IPS DF 4.7 (cell line): ENCODE data around the gene PBX3.

ENCODE experiments used
- DNase-seq: peaks from one replicate; pipeline ENCODE4 v3.0.0-alpha.2; 2013; ENCODE audit warnings: low spot score; ENCODE audit errors: extremely low read depth

Gene PBX3

GRCh38 chr9:125971050-125971449 lies 223.9 kb downstream of the PBX3 start:
- DNase-seq = no peak

GRCh38 chr9:125972012-125972729 lies 225.0 kb downstream of the PBX3 start:
- DNase-seq = no peak

DNA sequence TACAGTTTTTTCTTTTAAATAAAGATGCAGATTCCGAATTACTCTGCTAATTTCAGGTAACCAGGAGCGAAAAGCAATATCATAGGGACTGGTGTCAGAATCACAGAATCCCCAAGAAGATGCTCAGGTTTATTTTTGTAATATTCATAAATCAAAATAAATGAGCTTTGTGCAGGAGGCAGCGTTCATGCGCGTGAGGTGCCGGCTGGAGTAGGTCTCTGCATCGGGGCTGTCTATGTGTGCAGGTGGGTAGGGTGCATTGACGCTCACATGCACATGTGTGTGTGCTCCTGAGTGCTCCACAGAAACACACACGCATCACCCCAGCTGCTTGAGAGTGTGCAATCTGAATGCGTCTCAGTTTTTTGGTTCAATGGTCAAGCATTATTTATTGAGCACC lies 226.4 kb downstream of the PBX3 start:
- no peak for DNase-seq

- DNase-seq = no peak
These were observed 227.5 kb downstream of the PBX3 start for GRCh38 chr9:125974705-125975104.

DNA sequence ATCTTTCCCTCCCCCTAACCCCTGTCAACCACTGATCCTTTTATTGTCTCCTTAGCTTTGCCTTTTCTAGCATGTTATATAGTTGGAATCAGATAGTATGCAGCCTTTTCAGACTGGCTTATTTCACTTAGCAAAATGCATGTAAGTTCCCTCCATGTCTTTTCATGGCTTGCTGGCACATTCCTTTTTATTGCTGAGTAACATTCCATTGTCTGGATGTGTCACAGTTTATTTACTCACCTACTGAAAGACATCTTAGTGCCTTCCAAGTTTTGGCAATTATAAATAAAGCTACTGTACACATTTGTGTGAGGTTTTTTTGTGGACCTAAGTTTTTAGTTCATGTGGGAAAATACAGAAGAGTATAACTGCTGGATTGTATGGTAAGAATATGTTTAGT lies 230.1 kb downstream of the PBX3 start:
- DNase-seq = no peak

DNA sequence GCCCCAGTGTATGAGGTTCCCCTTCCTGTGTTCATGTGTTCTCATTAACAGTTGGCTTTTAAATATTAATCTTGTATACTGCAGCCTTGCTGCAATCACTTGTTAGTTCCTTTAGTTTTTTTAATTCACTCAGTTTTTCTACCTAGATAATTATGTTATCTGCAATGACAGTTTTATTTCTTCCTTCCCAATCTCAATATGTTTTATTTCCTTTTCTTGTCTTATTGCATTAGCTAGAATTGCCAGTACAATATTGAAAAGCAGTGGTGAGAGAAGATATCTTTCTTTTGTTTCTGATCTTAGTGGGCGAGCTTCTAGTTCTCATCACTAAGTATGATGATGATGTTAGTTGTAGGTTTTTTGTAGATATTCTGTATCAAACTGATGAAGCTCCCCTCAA lies 232.2 kb downstream of the PBX3 start:
- DNase-seq = no peak

DNA sequence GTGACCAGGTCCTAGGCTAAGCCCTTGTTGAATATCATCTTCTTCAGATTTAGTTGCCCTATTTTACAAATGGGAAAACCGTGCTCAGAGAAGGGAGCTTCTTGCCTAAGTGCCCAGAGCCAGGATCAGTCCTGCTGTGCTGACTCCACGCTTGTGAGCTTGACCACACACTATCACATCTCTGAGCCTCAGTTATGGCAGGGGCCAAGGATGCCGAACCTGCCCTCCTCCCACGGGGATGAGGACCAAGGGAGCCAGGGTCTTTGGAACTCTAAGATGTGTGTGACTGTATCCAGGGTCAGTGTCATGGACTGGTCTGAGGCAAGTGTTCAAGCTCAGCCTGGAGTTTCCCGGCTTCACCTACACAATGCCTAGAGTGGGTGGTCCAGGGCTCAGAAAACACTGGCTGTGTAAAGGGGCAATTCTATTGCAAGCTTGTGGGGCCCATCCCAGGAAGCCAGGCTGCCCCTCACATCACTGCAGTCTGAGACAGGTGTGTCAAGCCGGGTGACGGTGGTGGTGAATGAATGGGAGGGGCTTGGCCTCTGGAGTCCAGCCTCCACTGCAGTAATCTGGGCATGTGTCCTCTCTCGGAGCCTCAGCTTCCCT lies 235.7 kb downstream of the PBX3 start:
- no peak for DNase-seq

- DNase-seq = no peak
These were observed 236.5 kb downstream of the PBX3 start for GRCh38 chr9:125983681-125984080.

- DNase-seq = no peak
These were observed 237.3 kb downstream of the PBX3 start for GRCh38 chr9:125984461-125984860.

GRCh38 chr9:125985142-125985997 lies 238.2 kb downstream of the PBX3 start:
- no peak for DNase-seq

DNA sequence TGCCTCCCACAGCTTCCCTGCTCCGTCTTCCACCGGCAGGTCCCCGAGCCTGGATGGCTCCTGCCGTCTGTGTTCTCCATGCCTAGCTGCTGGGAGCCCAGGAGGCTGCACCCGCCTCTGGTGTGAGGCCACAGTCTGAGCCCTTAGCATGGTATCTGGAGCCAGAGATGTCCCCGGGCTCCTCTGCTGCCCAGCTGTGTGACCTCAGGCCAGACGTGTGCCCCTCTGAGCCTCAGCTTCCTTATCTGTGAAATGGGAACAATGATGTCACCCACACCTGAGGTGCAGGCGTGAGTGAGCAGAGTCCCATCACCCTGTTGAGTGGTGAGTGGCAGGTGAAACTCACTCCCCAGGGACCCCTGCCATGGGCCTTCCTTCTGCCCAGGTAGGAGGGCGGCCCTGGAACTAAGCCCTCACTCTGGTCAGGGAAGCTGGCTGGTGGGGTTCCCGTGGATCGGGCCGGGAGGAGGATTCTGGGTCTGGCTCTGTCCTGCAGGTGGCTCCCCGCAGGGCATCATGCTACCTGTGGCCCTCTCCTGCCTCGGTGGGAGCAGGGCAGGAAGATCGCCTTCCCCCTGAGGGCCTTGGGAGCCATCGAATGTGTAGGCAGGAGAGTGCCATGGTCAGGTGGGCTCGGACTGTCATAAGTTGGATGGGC lies 239.0 kb downstream of the PBX3 start:
- DNase-seq = no peak

DNA sequence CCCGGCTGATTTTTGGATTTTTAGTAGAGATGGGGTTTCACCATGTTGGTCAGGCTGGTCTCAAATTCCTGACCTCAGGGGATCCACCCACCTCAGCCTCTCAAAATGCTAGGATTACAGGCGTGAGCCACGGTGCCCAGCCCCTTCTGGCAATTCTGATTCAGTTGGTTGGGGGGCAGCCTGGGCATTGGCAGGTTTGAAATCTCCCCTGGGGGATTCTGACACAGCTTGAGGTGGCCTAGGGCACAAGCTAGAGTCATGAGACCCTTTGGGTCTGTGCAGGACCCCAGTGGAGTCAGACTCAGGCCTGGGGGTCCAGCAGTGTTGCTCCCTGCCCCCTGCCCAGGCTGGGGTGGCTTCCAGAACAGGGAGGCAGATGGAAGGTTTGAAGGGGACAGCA lies 239.8 kb downstream of the PBX3 start:
- DNase-seq = no peak

DNA sequence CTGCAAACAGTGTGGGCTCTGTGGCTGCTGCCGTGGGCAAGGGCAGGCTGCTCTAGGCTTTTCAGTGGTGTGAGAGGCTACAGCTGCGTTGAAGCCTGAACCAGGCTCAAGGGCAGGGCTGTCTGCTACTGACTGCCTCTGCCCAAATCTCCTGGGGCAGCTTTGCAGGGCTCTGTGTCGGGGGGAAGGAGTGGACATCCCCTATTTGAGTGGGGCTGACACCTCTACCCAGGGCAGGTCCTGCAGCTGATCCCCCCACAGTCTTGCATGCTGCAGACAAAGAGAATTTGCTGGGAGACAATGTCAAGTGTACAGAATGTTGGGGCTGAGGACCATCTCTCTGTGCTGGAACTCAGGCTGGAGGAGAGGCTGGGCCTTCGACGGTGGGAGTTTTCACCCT lies 240.2 kb downstream of the PBX3 start:
- no peak for DNase-seq

DNA sequence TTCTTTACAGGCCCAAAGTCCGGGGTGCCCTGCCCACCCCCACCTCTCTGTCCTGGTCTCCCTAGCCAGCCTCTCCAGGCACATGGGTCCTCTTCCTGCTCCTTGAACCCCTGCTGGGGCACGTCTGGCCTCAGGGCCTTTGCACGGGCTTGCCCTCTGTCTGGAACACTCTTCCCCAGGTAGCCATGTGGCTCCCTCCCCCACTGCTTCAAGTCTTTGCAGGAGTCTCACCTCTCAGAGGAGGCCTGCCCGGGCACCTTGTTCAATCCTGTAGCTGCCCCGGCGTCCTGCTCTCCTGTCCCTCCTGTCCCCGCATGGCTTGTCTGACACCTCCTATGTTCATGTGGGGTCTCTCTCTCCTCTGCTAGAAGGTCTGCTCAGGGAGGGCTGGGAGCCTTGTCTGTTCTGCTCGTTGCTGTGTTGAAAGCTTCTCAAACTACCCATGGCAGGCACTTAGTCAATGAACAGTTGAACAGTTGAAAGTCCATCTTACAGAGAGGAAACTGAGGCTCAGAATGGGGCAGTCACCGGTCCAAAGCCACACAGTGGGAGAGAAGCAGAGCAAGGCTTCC lies 241.4 kb downstream of the PBX3 start:
- DNase-seq = no peak

GRCh38 chr9:125989090-125989501 lies 241.9 kb downstream of the PBX3 start:
- no peak for DNase-seq

DNA sequence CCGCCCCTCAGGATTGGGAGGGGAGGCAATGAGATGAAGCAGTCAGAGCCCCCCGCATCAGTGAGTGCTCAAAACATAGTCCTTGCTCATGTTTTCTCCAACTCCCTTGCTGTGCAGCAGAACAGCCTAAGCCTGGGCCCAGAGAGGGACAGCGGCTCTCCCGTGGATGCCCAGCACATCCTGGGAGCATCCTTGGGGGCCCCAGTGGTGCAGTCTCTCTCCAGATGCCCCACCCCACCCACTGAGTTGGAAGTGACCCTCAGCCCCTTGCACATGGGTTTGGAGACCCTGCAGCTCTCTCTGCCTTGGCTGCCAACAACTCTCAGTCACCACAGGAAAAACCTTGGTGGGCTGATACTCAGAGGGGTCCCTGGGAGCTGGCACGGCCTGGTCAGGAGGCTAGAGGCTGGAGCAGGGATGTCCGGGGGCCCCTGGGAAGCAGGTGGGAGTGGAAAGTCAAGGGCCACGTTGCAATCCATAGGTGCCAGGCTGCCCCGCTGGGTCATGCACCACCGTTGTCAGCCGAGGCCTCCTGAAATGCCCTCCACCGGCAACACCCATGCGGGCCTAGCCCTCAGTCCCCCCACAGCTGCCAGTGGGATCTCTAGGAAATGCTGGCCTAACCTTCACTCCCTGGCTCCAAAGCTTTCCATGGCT lies 242.5 kb downstream of the PBX3 start:
- DNase-seq = no peak

DNA sequence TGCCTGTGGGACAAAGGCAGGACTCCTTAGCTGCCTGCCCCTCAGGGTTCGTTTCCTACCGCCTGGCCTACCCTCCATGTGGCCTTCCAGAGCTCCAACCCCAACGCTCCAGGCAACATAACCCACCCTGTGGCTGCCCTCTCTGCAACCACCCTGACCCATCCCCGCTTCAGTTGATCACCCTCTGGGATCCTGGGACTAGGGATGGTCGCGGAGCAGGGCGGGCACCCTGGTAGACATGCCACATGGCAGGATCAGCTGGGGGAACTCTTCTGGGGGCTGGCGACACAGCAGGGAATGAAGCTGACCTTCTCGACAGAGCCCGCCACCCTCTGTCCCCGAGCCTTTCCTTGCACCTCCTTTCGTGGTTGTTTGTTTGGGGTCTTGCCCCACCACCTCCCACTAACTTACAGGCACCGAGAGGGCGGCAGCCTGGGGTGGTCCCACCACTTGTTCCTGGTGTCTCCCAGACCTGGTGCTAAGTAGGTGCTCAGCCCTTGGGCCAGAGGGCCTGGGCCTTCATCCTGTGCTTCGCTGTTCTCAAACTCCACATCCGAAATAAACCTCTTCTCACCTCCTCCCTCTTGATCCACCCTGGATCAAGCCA lies 243.1 kb downstream of the PBX3 start:
- no peak for DNase-seq

DNA sequence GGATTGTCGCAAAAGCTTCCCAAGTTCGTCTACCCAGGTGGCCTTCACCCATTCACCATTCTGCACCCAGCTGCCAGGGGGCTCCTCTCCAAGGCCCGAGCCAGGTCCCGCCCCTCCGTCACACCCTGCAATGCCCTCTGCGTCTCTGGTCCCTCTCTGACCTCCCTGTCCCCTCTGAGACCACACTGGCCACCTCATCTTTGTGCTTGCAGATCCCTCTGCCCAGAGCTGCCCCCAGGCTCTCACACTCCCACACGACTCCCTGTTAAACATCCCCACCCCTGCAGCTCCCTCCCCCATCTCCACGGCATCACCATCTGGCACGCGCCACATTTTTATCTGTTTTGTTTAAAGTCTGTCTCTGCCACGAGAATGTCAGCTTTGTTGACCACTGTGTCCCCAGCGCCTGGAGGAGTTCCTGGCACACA lies 243.6 kb downstream of the PBX3 start:
- DNase-seq = no peak

- no peak for DNase-seq
These were observed 244.8 kb downstream of the PBX3 start for GRCh38 chr9:125991886-125992529.

DNA sequence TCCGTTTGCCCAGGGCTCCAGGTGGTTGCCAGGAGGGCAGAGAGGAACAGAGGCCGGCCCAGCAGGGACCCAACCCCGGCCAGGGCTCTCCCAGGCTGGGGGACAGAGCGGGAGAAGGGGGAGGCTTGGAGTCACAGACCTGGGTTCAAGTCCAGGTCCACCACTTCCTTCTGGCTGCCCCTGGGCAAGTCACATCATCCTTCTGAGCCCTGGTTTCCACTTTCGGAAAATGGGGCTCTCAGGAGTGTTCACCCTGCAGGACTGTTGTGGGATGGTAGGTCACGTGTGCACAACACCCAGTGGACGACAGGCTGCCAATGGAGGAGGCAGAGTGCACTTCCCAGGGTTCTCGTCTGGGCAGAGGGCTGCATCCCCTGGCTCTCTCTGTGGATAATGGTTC lies 245.4 kb downstream of the PBX3 start:
- DNase-seq = no peak
